Measurements from ENCODE around the gene PTGER2. TPM values are rescaled to one million over a fixed set of nuclear protein-coding genes. Genes with fewer than 3 reads are reported as not detected.
A peak's percentile ranks its signal among the peaks of the same experiment; 100 is the strongest.

PTGER2 gene
- polyA plus RNA-seq, 3 donors: 6.5 to 7.8 (median 6.6) TPM

- no peak for DNase-seq
Observed at GRCh38 chr14:52333823-52334657, 19.9 kb downstream of the PTGER2 start.

- DNase-seq: no peak
Observed at GRCh38 chr14:52336241-52336640, 22.1 kb downstream of the PTGER2 start.

GRCh38 chr14:52338051-52338681 lies 24.1 kb downstream of the PTGER2 start:
- DNase-seq: no peak

- no peak for DNase-seq
Observed at GRCh38 chr14:52339262-52339661, 25.1 kb downstream of the PTGER2 start.

GRCh38 chr14:52342849-52343596 lies 28.9 kb downstream of the PTGER2 start:
- no peak for DNase-seq

- DNase-seq: no peak
Observed at GRCh38 chr14:52346778-52347177, 32.7 kb downstream of the PTGER2 start.

GRCh38 chr14:52348279-52348678 lies 34.2 kb downstream of the PTGER2 start:
- no peak for DNase-seq

GRCh38 chr14:52348776-52349175 lies 34.7 kb downstream of the PTGER2 start:
- no peak for DNase-seq

GRCh38 chr14:52349731-52350130 lies 35.6 kb downstream of the PTGER2 start:
- no peak for DNase-seq

- DNase-seq: no peak
Observed at GRCh38 chr14:52350445-52350844, 36.3 kb downstream of the PTGER2 start.

- peak; percentile 77 for DNase-seq
Observed at GRCh38 chr14:52351233-52352060, 37.3 kb downstream of the PTGER2 start.

- peak; percentile 65 for DNase-seq
Observed at GRCh38 chr14:52352061-52352491, 38.0 kb downstream of the PTGER2 start.

- DNase-seq: no peak
Observed at GRCh38 chr14:52352569-52352968, 38.5 kb downstream of the PTGER2 start.

GRCh38 chr14:52354242-52354641 lies 40.1 kb downstream of the PTGER2 start:
- DNase-seq: no peak

- DNase-seq: no peak
Observed at GRCh38 chr14:52355016-52355431, 40.9 kb downstream of the PTGER2 start.

GRCh38 chr14:52355526-52355925 lies 41.4 kb downstream of the PTGER2 start:
- DNase-seq: no peak

- DNase-seq: no peak
Observed at GRCh38 chr14:52356025-52356424, 41.9 kb downstream of the PTGER2 start.

- no peak for DNase-seq
Observed at GRCh38 chr14:52360831-52361230, 46.7 kb downstream of the PTGER2 start.

GRCh38 chr14:52363041-52363704 lies 49.1 kb downstream of the PTGER2 start:
- DNase-seq: peak; percentile 29

- peak; percentile 45 for DNase-seq
Observed at GRCh38 chr14:52363961-52364360, 49.8 kb downstream of the PTGER2 start.

- no peak for DNase-seq
Observed at GRCh38 chr14:52365071-52365470, 51.0 kb downstream of the PTGER2 start.

All from renal pelvis (tissue), 4 donors.